NCI-H2081 treated with DMSO at 0.1 percent for 48 hours (cell line): Measurements from ENCODE around the gene ARF6.
"Not testable (repeated sequence)": the region's sequence is repeated elsewhere in the genome, so short reads cannot be mapped to it uniquely, and the experiment has no call there.

Experiments used
- DNase-seq: peaks from one replicate; lab custom pipeline; 2025; lab: John Stamatoyannopoulos, UW

Gene ARF6

GRCh38 chr14:49876563-49877127 lies 16.2 kb upstream of the ARF6 start:
- no peak for DNase-seq

GRCh38 chr14:49879646-49880204 lies 13.2 kb upstream of the ARF6 start:
- DNase-seq: no peak

GRCh38 chr14:49880267-49881064 lies 12.4 kb upstream of the ARF6 start:
- DNase-seq: no peak

GRCh38 chr14:49881350-49882001 lies 11.4 kb upstream of the ARF6 start:
- no peak for DNase-seq

GRCh38 chr14:49882826-49883694 lies 9.8 kb upstream of the ARF6 start:
- no peak for DNase-seq

GRCh38 chr14:49886523-49886922 lies 6.4 kb upstream of the ARF6 start:
- no peak for DNase-seq

- no peak for DNase-seq
These were observed 4.6 kb upstream of the ARF6 start for GRCh38 chr14:49888293-49888692.

- DNase-seq: peak; percentile 7
These were observed 614 bp upstream of the ARF6 start for GRCh38 chr14:49892301-49892635.

GRCh38 chr14:49893309-49894213 lies 679 bp downstream of the ARF6 start:
- DNase-seq: no peak

GRCh38 chr14:49894214-49895107 lies 1.6 kb downstream of the ARF6 start:
- DNase-seq: not testable (repeated sequence)

- no peak for DNase-seq
These were observed 2.6 kb downstream of the ARF6 start for GRCh38 chr14:49895480-49895879.

GRCh38 chr14:49896272-49896671 lies 3.4 kb downstream of the ARF6 start:
- not testable (repeated sequence) for DNase-seq

- DNase-seq: no peak
These were observed 4.1 kb downstream of the ARF6 start for GRCh38 chr14:49896966-49897365.

GRCh38 chr14:49897414-49897813 lies 4.5 kb downstream of the ARF6 start:
- DNase-seq: no peak

GRCh38 chr14:49897965-49898364 lies 5.1 kb downstream of the ARF6 start:
- DNase-seq: no peak

- no peak for DNase-seq
These were observed 5.6 kb downstream of the ARF6 start for GRCh38 chr14:49898485-49898884.

GRCh38 chr14:49900973-49901372 lies 8.1 kb downstream of the ARF6 start:
- DNase-seq: no peak

- DNase-seq: not testable (repeated sequence)
These were observed 9.9 kb downstream of the ARF6 start for GRCh38 chr14:49902679-49903246.

GRCh38 chr14:49904270-49904669 lies 11.4 kb downstream of the ARF6 start:
- DNase-seq: no peak

GRCh38 chr14:49905989-49906388 lies 13.1 kb downstream of the ARF6 start:
- DNase-seq: no peak
